Measurements from ENCODE around the gene AOX1. TPM values are rescaled to one million over a fixed set of nuclear protein-coding genes. Genes with fewer than 3 reads are reported as not detected.
A peak's percentile ranks its signal among the peaks of the same experiment; 100 is the strongest.

AOX1 gene
- total and polyA plus RNA-seq, 9 of the 15 experiments (the other 6 are each of a cell fraction or from before 2014, with no cell fraction given): 0.10 to 0.55 (median 0.20) TPM; not detected in 6

- TF ChIP-seq, protein P1, sequence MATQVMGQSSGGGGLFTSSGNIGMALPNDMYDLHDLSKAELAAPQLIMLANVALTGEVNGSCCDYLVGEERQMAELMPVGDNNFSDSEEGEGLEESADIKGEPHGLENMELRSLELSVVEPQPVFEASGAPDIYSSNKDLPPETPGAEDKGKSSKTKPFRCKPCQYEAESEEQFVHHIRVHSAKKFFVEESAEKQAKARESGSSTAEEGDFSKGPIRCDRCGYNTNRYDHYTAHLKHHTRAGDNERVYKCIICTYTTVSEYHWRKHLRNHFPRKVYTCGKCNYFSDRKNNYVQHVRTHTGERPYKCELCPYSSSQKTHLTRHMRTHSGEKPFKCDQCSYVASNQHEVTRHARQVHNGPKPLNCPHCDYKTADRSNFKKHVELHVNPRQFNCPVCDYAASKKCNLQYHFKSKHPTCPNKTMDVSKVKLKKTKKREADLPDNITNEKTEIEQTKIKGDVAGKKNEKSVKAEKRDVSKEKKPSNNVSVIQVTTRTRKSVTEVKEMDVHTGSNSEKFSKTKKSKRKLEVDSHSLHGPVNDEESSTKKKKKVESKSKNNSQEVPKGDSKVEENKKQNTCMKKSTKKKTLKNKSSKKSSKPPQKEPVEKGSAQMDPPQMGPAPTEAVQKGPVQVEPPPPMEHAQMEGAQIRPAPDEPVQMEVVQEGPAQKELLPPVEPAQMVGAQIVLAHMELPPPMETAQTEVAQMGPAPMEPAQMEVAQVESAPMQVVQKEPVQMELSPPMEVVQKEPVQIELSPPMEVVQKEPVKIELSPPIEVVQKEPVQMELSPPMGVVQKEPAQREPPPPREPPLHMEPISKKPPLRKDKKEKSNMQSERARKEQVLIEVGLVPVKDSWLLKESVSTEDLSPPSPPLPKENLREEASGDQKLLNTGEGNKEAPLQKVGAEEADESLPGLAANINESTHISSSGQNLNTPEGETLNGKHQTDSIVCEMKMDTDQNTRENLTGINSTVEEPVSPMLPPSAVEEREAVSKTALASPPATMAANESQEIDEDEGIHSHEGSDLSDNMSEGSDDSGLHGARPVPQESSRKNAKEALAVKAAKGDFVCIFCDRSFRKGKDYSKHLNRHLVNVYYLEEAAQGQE (IDR thresholded peaks at IDR 0.05; ENCODE audit: borderline replicate concordance): no peak
- TF ChIP-seq, protein P1 (CRISPR knock-in tag; IDR thresholded peaks at IDR 0.05; ENCODE audit: low read depth): no peak
- TF ChIP-seq ZBTB8A (IDR thresholded peaks at IDR 0.05; ENCODE audit: partially characterized antibody) (no peak), ZFPM2 (CRISPR knock-in tag; IDR thresholded peaks at IDR 0.05) (no peak), TRIM24 (IDR thresholded peaks at IDR 0.05) (peak in 1 of 2 experiments; percentile 36; a peak in 1 of 4 replicates), RBM17 (IDR thresholded peaks at IDR 0.05; ENCODE audit: borderline replicate concordance, low read depth, low read length) (no peak), ZNF274 (IDR thresholded peaks at IDR 0.05; ENCODE audit: borderline replicate concordance, low read depth, low read length) (no peak), ZFP36 (IDR thresholded peaks at IDR 0.05; ENCODE audit: low read depth, low read length, partially characterized antibody) (no peak)
Observed at GRCh38 chr2:200667413-200667812, 81.6 kb downstream of the AOX1 start (continued).

All from K562 (cell line).